ENCODE results near the gene DLX1. TPM values are rescaled to one million over a fixed set of nuclear protein-coding genes. Genes with fewer than 3 reads are reported as not detected.

The DLX1 gene
- total and polyA plus RNA-seq, 2 of the 8 experiments (the other 6 are each of a cell fraction or from before 2014, with no cell fraction given) = 0.11 TPM; not detected in 1

DNA sequence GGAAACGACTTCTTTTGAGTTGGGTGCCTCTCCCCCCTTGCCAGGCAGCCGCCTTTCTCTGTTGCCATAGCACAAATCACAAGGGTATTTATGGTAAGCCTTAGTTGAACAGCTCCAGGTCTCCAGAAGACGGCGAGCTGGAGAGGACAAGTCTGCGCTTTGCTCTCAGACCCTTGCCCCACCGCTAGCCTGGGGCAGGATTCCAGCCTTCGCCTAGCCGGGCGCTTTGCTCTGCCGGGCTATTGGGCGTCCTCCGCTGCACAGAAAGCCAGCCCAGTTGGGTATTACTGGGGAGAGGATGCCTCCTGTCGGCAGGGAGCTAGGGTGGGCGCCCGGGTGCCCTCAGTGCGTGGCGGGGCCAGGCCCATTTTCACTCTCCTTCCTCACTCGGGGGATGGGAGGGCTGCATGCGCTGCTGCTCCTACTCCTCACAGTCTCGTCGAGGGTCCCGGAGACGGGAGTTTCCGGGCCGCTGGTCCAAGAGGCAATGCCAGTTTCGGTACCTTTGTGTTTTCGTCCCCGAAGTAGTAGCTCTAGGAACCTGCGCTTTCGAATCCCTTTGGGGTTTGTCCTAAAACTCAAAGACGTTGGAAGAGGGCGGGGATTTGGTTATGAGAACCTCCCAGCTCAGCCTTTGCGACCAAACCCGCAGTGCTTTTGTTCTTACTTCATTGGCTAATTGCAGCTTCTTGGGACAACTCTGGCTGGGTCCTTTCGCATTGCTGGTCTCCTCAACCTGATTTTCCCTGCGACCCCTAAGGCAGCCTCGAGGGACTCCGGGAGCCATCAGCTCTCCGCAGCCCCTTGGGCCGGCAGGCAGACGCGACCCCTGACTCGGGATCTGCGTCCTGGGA is 21.0 kb downstream of the DLX1 start (continued):
- no peak for TF ChIP-seq TBP (IDR thresholded peaks at IDR 0.05; ENCODE audit: low read depth, low read length)
- TF ChIP-seq PHF8 (conservative IDR thresholded peaks at IDR 0.05; ENCODE audit: low read depth, low read length) = no peak
- TF ChIP-seq, protein P1, sequence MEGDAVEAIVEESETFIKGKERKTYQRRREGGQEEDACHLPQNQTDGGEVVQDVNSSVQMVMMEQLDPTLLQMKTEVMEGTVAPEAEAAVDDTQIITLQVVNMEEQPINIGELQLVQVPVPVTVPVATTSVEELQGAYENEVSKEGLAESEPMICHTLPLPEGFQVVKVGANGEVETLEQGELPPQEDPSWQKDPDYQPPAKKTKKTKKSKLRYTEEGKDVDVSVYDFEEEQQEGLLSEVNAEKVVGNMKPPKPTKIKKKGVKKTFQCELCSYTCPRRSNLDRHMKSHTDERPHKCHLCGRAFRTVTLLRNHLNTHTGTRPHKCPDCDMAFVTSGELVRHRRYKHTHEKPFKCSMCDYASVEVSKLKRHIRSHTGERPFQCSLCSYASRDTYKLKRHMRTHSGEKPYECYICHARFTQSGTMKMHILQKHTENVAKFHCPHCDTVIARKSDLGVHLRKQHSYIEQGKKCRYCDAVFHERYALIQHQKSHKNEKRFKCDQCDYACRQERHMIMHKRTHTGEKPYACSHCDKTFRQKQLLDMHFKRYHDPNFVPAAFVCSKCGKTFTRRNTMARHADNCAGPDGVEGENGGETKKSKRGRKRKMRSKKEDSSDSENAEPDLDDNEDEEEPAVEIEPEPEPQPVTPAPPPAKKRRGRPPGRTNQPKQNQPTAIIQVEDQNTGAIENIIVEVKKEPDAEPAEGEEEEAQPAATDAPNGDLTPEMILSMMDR (IDR thresholded peaks at IDR 0.05; ENCODE audit: control extremely low read depth in 1 of 3, insufficient read depth in 1 of 3, low read depth in 1 of 3, low read length in 3 of 3) = peak in 2 of 3 experiments; percentile 50 to 51; a peak in 3 of 4 replicates
- peak; percentile 86 for TF ChIP-seq EZH2 (IDR thresholded peaks at IDR 0.05; ENCODE audit: low read depth, low read length, severe bottlenecking)
- TF ChIP-seq ZNF274 (IDR thresholded peaks at IDR 0.05; ENCODE audit: borderline replicate concordance, extremely low read depth, low read length) = no peak
- no peak for TF ChIP-seq EP300 (IDR thresholded peaks at IDR 0.05; ENCODE audit: borderline replicate concordance in 1 of 2, low read depth in 2 of 2, low read length in 2 of 2)

Measured in H1 (cell line).